NCI-H2227 (cell line): Measurements from ENCODE around the gene ARPP21.

ENCODE experiments used
- DNase-seq: peaks from one replicate; lab custom pipeline; 2025; ENCODE audit not compliant: unreplicated experiment; lab: John Stamatoyannopoulos, UW

Gene ARPP21

GRCh38 chr3:35733341-35733740 lies 94.0 kb downstream of the ARPP21 start:
- DNase-seq = no peak

- DNase-seq = no peak
Measured at GRCh38 chr3:35733864-35734263, 94.5 kb downstream of the ARPP21 start.

GRCh38 chr3:35737080-35737479 lies 97.8 kb downstream of the ARPP21 start:
- DNase-seq = no peak

- DNase-seq = no peak
Measured at GRCh38 chr3:35737527-35737926, 98.2 kb downstream of the ARPP21 start.

GRCh38 chr3:35737934-35738706 lies 98.8 kb downstream of the ARPP21 start:
- no peak for DNase-seq

GRCh38 chr3:35739181-35739809 lies 100.0 kb downstream of the ARPP21 start:
- no peak for DNase-seq

GRCh38 chr3:35739964-35740527 lies 100.7 kb downstream of the ARPP21 start:
- no peak for DNase-seq

GRCh38 chr3:35743218-35743617 lies 103.9 kb downstream of the ARPP21 start:
- no peak for DNase-seq

- no peak for DNase-seq
Measured at GRCh38 chr3:35744419-35744818, 105.1 kb downstream of the ARPP21 start.

GRCh38 chr3:35745351-35745750 lies 106.0 kb downstream of the ARPP21 start:
- no peak for DNase-seq

GRCh38 chr3:35745802-35746484 lies 106.6 kb downstream of the ARPP21 start:
- DNase-seq = no peak

GRCh38 chr3:35746492-35746891 lies 107.2 kb downstream of the ARPP21 start:
- no peak for DNase-seq

GRCh38 chr3:35748144-35748543 lies 108.8 kb downstream of the ARPP21 start:
- DNase-seq = no peak

- DNase-seq = no peak
Measured at GRCh38 chr3:35751207-35751606, 111.9 kb downstream of the ARPP21 start.

GRCh38 chr3:35757991-35758757 lies 118.8 kb downstream of the ARPP21 start:
- no peak for DNase-seq

GRCh38 chr3:35760146-35760545 lies 120.8 kb downstream of the ARPP21 start:
- DNase-seq = no peak

- DNase-seq = no peak
Measured at GRCh38 chr3:35761311-35761710, 122.0 kb downstream of the ARPP21 start.

- no peak for DNase-seq
Measured at GRCh38 chr3:35772381-35773015, 133.2 kb downstream of the ARPP21 start.

GRCh38 chr3:35773417-35773816 lies 134.1 kb downstream of the ARPP21 start:
- no peak for DNase-seq

- no peak for DNase-seq
Measured at GRCh38 chr3:35776346-35776745, 137.0 kb downstream of the ARPP21 start.

- no peak for DNase-seq
Measured at GRCh38 chr3:35777065-35777464, 137.7 kb downstream of the ARPP21 start.
